ENCODE results near the gene TNS3.
"Not testable (repeated sequence)": the region's sequence is repeated elsewhere in the genome, so short reads cannot be mapped to it uniquely, and the experiment has no call there.

Gene TNS3

GRCh38 chr7:47472444-47473157, 109.3 kb downstream of the TNS3 start:
- no peak for DNase-seq (ENCODE audit: low read depth, low spot score)

GRCh38 chr7:47471831-47472230, 110.1 kb downstream of the TNS3 start:
- DNase-seq (ENCODE audit: low read depth, low spot score), result no peak

GRCh38 chr7:47471358-47471703, 110.6 kb downstream of the TNS3 start:
- DNase-seq (ENCODE audit: low read depth, low spot score), result no peak

GRCh38 chr7:47470567-47471357, 111.1 kb downstream of the TNS3 start:
- DNase-seq (ENCODE audit: low read depth, low spot score), result no peak

GRCh38 chr7:47469846-47470245, 112.1 kb downstream of the TNS3 start:
- DNase-seq (ENCODE audit: low read depth, low spot score), result not testable (repeated sequence)

GRCh38 chr7:47466832-47467231, 115.1 kb downstream of the TNS3 start:
- DNase-seq (ENCODE audit: low read depth, low spot score), result no peak

GRCh38 chr7:47465191-47465590, 116.7 kb downstream of the TNS3 start:
- DNase-seq (ENCODE audit: low read depth, low spot score), result no peak

- no peak for DNase-seq (ENCODE audit: low read depth, low spot score)
These were observed 117.6 kb downstream of the TNS3 start for GRCh38 chr7:47464266-47464665.

GRCh38 chr7:47461746-47462145, 120.2 kb downstream of the TNS3 start:
- DNase-seq (ENCODE audit: low read depth, low spot score), result no peak

GRCh38 chr7:47461161-47461560, 120.8 kb downstream of the TNS3 start:
- DNase-seq (ENCODE audit: low read depth, low spot score), result no peak

- DNase-seq (ENCODE audit: low read depth, low spot score), result no peak
These were observed 121.5 kb downstream of the TNS3 start for GRCh38 chr7:47460251-47460989.

GRCh38 chr7:47458486-47458885, 123.4 kb downstream of the TNS3 start:
- DNase-seq (ENCODE audit: low read depth, low spot score), result no peak

GRCh38 chr7:47458057-47458456, 123.9 kb downstream of the TNS3 start:
- DNase-seq (ENCODE audit: low read depth, low spot score), result no peak

GRCh38 chr7:47456210-47456955, 125.5 kb downstream of the TNS3 start:
- no peak for DNase-seq (ENCODE audit: low read depth, low spot score)

- DNase-seq (ENCODE audit: low read depth, low spot score), result no peak
These were observed 126.1 kb downstream of the TNS3 start for GRCh38 chr7:47455872-47456185.

- no peak for DNase-seq (ENCODE audit: low read depth, low spot score)
These were observed 126.7 kb downstream of the TNS3 start for GRCh38 chr7:47454974-47455871.

- no peak for DNase-seq (ENCODE audit: low read depth, low spot score)
These were observed 127.6 kb downstream of the TNS3 start for GRCh38 chr7:47454069-47454973.

GRCh38 chr7:47453093-47454061, 128.5 kb downstream of the TNS3 start:
- DNase-seq (ENCODE audit: low read depth, low spot score), result no peak

GRCh38 chr7:47452715-47453092, 129.2 kb downstream of the TNS3 start:
- DNase-seq (ENCODE audit: low read depth, low spot score), result no peak

All from activated naive CD8-positive, alpha-beta T cell treated with anti-CD3 and anti-CD28 coated beads, Interleukin-2, amount 50 U/mL, for 16 hours (primary cell).